Hematopoietic multipotent progenitor cell treated with erythropoietin and hydrocortisone succinate and interleukin-3 and kit ligand, for 15 days (in vitro differentiated cells): ENCODE results near the gene ATP6V0E1.
"Not testable (repeated sequence)": the region's sequence is repeated elsewhere in the genome, so short reads cannot be mapped to it uniquely, and the experiment has no call there.

ENCODE experiments used
- DNase-seq: peaks from one replicate; pipeline ENCODE4 v3.0.0-alpha.2; 2015; ENCODE audit warnings: low spot score

The ATP6V0E1 gene

GRCh38 chr5:173039188-173039587 lies 55.6 kb downstream of the ATP6V0E1 start:
- no peak for DNase-seq

DNA sequence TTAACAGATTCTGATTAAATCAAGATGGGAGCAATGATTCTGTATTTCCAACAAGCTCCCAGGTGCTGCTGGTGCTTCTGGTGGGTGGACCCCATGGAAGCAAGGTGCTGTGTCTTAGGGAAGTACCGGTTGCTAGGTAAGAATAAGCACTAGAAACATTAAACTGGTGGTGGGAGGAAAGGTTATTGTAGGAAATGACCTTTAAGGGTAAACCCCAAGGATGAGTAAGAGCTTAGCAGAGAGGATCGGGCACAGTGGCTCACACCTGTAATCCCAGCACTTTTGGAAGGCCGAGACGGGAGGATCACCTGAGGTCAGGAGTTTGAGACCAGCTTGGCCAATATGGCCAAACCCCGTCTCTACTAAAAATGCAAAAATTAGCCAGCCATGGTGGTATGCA lies 56.4 kb downstream of the ATP6V0E1 start:
- DNase-seq, result no peak

DNA sequence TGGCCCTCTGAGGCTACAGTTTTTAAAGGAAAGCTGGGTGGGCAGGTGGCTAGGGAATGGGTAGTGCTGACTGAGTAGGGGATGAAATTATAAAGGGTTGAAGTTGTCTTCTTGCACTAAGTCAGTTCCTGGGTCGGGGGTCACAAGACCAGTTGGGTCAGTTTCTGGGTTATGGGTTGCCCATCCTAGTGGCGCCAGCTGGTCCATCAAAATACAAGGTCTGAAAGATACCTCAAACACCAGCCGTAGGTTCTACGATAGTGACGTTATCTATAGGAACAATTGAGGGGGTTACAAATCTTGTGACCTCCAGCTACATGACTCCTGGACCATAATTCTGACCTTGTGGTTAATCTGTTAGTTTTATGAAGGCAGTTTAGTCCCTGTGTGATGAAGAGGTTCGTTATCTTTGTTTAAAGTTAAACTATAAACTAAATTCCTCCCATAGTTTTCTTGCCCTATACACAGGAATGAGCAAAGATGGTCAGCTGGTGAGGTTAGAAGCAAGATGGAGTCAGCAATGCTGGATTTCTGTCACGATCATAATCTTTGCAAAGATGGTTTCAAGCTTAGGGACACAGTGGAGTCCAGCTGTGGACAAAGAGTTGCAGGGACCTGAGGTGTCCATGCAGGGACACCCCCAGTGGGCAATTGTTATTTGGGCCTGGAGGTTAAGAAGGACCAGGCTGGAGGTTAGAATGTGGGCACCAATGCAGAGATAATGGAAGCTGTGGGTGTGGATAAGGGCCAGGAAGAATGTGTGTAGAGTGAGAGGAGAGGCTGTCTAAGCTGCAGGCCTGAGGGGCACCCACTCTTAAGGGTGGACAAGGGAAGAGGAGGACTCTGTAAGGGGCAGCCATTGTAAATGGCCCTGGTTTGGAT lies 58.6 kb downstream of the ATP6V0E1 start:
- no peak for DNase-seq

DNA sequence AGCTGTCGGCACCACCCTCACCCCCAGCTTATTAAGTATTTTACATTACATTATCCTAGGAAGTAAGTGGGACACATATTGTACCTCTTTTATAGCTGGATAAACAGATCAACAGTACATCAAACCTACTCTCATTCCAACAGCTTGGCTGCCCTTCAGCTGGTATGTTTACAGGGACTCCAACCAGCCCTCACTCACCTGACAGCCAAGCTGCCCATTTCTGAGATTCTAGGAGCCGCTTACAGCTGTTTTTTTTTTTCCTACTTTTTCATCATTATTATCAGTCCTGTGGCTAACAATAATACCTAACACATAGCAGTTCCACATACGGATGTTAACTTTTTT lies 59.2 kb downstream of the ATP6V0E1 start:
- DNase-seq, result no peak

DNA sequence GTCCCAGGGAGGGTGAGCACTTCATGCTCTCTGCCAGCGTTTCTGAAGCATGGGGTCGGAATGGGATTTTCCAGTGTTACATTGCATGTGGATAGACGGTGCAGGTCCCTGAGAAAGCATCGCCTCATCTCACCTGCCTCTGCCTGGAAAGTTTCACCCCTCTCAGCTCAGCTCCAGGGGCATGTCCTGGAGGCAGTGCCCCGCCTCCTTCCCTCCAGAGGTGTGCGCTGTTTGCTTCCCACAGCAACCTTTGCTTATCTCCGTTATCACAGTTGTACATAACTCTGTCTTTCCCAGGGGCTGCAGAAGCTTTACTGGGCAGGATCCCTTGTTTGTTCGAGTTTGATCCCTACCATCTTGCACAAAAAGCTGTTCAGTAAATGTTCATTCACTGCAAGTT lies 61.9 kb downstream of the ATP6V0E1 start:
- DNase-seq, result no peak

DNA sequence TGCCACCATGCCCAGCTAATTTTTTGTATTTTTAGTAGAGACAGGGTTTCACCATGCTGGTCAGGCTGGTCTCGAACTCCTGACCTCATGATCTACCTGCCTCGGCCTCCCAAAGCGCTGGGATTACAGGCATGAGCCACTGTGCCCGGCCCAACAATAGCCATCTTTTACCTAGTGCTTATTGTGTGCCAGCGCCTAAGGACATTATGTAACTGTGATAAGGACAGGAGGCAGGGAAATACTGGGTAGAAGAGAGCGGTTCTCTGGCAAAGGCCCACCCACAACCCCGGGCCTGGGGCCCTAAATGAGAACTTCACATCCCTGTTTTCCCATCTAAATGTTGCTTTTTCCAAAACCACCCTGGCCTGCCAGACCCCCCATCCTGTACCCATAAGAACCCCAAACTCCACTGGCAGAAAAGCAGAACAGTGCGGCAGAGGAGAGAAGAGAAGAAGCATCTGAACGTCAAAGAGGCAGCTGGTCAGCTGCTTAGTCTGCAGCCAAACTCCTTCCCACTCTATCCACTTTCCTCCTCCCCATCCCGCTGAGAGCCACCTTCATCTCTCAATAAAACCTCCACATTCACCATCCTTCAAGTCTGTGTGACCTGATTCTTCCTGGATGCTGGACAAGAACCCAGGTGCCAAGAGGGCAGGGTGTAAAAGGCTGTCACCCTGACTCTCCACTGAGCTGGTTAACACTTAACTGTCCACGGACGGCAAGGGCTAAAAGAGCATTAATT lies 63.7 kb downstream of the ATP6V0E1 start:
- DNase-seq, result not testable (repeated sequence)

- no peak for DNase-seq
Observed at GRCh38 chr5:173047838-173048105, 64.2 kb downstream of the ATP6V0E1 start.

DNA sequence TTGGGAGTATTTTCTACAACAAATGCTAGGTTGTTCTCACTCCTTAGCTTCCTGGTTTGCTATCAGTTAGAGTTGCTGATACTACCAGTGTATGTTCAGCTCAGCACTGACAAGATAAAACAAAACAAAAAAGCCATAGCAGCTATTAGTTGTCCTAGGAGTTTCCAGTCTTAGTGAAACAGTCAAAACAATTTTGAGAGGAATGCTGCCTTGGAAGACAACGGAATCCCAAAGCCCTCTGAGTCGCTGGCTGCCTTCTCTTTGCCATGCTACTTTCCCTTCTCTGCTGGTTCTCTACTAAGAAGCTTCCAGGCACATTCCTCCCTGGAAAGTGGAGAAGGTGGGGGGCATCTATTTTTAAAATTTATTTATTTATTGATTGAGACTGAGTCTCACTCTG lies 67.2 kb downstream of the ATP6V0E1 start:
- DNase-seq, result no peak

DNA sequence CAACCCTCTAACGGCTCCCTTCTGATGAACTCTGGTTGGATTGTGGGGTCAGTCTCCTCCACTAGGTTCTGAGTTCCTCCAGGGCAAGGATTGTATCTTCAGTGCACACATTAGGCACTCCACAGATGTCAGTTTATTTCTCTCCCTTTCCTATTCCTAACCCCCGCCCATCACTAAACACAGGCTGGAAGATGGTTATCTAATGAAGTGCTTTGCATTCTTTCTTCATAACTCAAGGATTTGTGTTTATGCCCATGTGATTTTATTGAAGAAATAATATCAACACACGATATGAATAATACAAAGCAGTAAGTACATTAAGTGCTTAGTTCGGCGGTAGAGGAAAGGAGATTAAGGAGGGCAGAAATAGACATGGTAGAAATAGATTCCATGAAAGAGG lies 68.2 kb downstream of the ATP6V0E1 start:
- DNase-seq, result no peak

DNA sequence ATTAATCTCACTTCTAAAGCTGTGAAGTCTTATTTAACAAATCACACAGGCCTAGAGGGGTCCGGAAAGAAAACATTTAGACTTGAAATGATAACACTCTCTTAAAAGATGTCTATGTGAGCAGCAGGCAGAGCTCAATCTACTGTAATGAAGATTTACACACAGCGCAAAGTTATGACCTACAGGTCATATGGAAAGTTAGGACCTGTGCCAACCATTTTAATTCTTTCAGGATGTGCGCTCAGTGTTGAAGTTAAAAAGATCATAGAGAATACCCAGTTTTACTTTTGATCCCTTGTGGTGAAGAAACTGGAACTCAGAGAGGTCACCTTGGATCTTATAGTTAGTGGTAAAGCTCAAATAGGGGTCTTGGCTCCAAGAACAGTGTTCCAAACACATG lies 69.5 kb downstream of the ATP6V0E1 start:
- no peak for DNase-seq

DNA sequence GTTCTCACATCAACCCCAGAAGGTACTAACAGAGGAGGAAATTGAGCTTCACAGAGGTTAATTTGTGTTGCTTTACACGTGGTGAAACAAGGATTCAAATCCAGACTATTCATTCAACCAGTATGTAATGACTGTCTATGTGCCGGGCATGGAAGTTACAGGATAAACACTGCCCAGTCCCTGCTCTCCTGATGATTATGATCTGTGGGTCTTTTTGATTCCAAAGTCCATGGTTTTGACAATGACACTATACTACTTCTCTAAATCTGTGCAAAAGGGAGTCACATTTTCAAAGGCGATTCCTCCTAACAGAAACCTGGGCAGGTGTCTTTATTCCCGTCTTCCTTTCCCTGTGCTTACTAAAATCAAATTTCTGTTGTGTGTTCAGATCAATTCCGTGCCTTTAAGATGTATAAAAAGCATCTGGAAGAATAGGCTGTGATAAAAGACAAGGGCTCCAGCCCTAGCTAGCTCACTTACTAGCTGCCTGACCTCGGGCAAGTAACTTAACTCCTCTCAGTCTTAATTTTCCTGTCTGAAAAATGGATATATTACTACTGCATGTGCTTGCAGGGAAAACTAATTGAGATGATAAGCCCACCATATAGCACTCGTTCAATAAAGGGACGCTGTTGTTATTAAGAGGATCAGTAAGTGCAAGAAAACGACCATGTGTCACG lies 71.6 kb downstream of the ATP6V0E1 start:
- no peak for DNase-seq

- DNase-seq, result no peak
Observed at GRCh38 chr5:173055722-173055982, 72.1 kb downstream of the ATP6V0E1 start.

GRCh38 chr5:173055983-173056782 lies 72.6 kb downstream of the ATP6V0E1 start, which contains the start of gene CREBRF:
CREBRF (plus strand) TSS chr5:173056352; CDS start chr5:173080776, 24,424 bp downstream.
- peak; percentile 96 for DNase-seq

GRCh38 chr5:173056783-173057061 lies 73.2 kb downstream of the ATP6V0E1 start:
- no peak for DNase-seq

GRCh38 chr5:173057062-173057924 lies 73.7 kb downstream of the ATP6V0E1 start:
- DNase-seq, result peak; percentile 98

DNA sequence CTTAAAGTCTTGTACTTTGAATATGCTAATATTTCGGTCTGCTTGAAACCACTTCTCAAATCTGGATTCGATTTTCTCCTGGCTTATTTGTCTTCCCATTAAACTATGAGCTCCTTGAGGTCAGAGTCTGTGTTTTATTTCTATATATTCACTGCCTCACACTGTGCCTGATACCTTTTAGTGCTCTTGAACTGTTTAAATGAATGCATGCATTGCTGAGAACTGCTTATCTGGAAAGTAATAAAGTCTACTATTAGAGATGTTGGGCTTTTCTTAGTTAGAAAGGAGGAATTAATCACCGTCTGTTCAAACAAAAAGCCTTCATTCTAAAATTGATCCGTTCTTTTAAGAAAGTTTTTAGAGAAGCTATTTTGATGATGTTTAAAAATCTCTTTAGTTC lies 78.6 kb downstream of the ATP6V0E1 start:
- no peak for DNase-seq

DNA sequence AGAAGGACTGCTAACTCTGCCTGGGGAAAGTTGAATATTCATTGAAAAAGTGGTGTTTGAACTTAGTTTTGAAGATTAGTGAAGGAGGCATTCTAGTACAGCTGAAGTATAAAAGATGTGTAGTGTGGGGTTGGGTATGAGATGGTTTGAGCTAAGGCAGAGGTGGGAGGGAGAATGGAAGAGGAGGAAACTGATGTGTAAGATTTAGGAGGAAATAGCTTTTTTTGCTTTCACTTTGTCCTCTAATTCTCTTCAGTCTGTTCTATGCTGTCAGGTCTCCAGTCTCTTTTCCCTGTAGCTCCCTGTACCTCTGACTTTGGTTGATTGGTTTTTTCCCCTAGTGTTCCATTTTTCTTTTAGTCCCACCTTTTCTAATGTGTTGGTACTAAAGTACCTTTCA lies 81.6 kb downstream of the ATP6V0E1 start:
- DNase-seq, result no peak

- DNase-seq, result no peak
Observed at GRCh38 chr5:173069671-173070070, 86.1 kb downstream of the ATP6V0E1 start.

- DNase-seq, result no peak
Observed at GRCh38 chr5:173075137-173075843, 91.7 kb downstream of the ATP6V0E1 start.

DNA sequence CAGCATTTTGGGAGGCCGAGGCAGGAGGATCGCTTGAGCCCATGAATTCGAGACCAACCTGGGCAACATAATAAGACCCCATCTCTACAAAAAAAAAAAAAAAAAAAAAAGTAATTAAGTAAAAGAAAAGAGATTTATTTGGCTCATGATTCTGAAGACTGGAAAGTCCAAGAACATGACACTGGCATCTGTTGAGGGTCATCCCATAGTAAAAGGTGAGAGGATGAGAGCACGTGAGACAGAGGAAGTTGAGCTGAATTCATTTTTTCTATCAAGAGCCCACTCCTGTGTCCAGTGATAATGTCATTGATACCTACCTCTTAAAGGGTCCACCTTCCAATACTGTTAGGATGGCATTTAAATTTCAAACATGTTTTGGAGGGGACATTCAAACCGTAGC lies 92.4 kb downstream of the ATP6V0E1 start:
- no peak for DNase-seq

DNA sequence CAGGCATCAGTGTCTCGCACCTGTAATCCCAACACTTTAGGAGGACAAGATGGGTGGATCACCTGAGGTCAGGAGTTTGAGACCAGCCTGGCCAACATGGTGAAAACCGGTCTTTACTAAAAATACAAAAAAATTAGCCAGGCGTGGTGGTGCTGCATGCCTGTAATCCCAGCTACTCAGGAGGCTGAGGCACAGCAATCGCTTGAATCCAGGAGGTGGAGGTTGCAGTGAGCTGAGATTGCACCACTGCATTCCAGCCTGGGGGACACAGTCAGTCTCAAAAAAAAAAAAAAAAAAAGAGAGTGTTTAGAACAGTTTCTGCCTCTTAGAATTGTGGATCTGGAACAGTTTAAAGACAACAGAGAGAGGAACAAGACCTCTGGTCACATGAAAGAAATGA lies 92.9 kb downstream of the ATP6V0E1 start:
- DNase-seq, result not testable (repeated sequence)
